Inflammatory macrophage (primary cell): ENCODE data around the gene PHOSPHO1.
"Not testable (repeated sequence)": the region's sequence is repeated elsewhere in the genome, so short reads cannot be mapped to it uniquely, and the experiment has no call there.

Experiments used
- DNase-seq, 2 donors: peaks; one replicate each; pipeline ENCODE4 v3.0.0-alpha.2; 2020 to 2022

The PHOSPHO1 gene

GRCh38 chr17:49191409-49191916 is 39.1 kb downstream of the PHOSPHO1 start:
- no peak for DNase-seq

- DNase-seq: no peak
These were observed 39.7 kb downstream of the PHOSPHO1 start for GRCh38 chr17:49190932-49191331.

- DNase-seq: no peak
These were observed 43.3 kb downstream of the PHOSPHO1 start for GRCh38 chr17:49187301-49187700.

DNA sequence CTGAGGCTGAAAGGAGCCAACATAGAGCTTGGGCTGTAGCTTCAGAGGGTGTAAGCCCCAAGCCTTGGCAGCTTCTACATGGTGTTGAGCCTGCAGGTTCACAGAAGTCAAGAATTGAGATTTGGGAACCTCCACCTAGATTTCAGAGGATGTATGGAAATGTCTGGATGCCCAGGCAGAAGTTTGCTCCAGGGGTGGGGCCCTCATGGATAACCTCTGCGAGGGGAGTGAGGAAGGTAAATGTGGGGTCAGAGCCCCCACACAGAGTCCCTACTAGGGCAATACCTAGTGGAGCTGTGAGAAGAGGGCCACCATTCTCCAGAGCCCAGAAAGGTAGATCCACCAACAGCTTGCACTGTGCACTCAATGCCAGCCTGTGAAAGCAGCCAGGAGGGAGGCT is 45.2 kb downstream of the PHOSPHO1 start:
- not testable (repeated sequence) for DNase-seq

GRCh38 chr17:49184522-49184921 is 46.1 kb downstream of the PHOSPHO1 start:
- DNase-seq: not testable (repeated sequence)

- DNase-seq: no peak
These were observed 46.8 kb downstream of the PHOSPHO1 start for GRCh38 chr17:49183801-49184200.

GRCh38 chr17:49183341-49183740 is 47.2 kb downstream of the PHOSPHO1 start:
- no peak for DNase-seq

DNA sequence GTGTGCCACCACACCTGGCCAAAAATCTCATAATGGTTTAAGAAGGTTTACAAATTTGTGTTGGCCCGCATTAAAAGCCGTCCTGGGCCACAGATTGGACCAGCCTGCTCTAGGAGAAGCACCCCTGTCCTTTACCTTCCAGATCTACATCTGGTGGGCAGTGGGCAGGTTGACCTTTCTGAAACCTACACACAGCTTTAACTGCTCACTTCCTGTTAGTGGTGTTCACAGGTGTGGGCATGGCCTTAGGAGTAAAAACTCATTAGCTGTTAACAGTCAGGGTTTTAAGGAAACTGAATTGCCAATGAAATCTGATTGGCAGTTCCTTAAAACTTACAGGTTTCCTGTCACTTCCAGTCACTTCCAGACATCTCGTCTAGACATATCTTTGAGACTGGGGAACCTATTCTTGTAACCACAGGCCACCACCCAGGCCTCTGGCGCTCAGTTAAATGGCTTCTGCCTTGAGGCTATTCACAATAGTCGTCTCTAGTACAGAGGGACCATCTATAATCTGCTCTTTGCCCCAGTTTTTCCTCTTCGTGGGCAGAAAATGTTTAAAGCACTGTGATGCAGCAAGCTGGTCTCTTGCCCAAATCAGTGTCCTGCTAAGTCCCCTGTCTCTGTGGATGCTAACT is 49.5 kb downstream of the PHOSPHO1 start:
- DNase-seq: no peak

- DNase-seq: peak; percentile 65 to 74
These were observed 50.3 kb downstream of the PHOSPHO1 start for GRCh38 chr17:49180303-49180702.

DNA sequence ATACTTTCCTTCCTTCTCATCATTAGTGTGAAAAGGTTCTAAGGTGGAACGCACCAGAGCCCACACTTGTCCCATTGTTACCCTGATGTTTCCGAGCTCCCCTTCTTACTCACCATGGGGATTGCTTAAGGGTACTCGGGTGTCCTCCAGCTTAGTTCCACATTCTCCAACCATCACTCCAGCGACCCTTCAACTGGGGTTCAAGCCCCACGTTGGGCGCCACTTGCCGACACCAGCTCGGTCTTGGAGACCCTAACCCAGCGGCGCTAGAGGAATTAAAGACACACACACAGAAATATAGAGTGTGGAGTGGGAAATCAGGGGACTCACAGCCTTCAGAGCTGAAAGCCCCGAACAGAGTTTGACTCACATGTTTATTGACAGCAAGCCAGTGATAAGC is 54.6 kb downstream of the PHOSPHO1 start:
- DNase-seq: not testable (repeated sequence)
